WTC11 (cell line): ENCODE data around the gene ZNF423. TPM values are rescaled to one million over a fixed set of nuclear protein-coding genes. Genes with fewer than 3 reads are reported as not detected.

Experiments
- ATAC-seq: fragments of 200-7000 bp; cut with Tn5 transposase; 2 replicates; pipeline ENCODE4 v1.10.0; 2021; ENCODE audit warnings: mild to moderate bottlenecking, moderate library complexity
- CTCF ChIA-PET: fragments of 300-600 bp; sonication (Branson Sonifier 250); formaldehyde crosslinking; loops from one replicate; lab custom pipeline; 2021; ENCODE audit warnings: antibody characterized with exemption; lab: Charles Lee
- POLR2A ChIA-PET: fragments of 350-600 bp; sonication (Branson Sonifier 250); formaldehyde crosslinking; loops from one replicate; lab custom pipeline; 2021; ENCODE audit warnings: antibody characterized with exemption; lab: Charles Lee
- DNase-seq: peaks from one replicate; pipeline ENCODE4 v3.0.0; 2021; ENCODE audit warnings: low spot score
- H3K27ac Mint-ChIP-seq: 2 replicates; pipeline ENCODE4 v1.8.0; 2021; ENCODE audit warnings: mixed read lengths
- H3K27me3 Mint-ChIP-seq: 2 replicates; pipeline ENCODE4 v1.8.0; 2021; ENCODE audit warnings: low read depth, mild to moderate bottlenecking, moderate library complexity, mixed read lengths
- H3K36me3 Mint-ChIP-seq: 2 replicates; pipeline ENCODE4 v1.8.0; 2021; ENCODE audit warnings: mixed read lengths
- H3K4me1 Mint-ChIP-seq: 2 replicates; pipeline ENCODE4 v1.8.0; 2022; ENCODE audit warnings: mixed read lengths
- H3K4me3 Mint-ChIP-seq: 2 replicates; pipeline ENCODE4 v1.8.0; 2021; ENCODE audit warnings: mild to moderate bottlenecking, moderate library complexity, mixed read lengths
- H3K9me3 Mint-ChIP-seq: 2 replicates; pipeline ENCODE4 v1.8.0; 2021; ENCODE audit warnings: mixed read lengths
- CREM ChIP-seq: sonication (generic); formaldehyde crosslinking; IDR thresholded peaks from 2 replicates; pipeline ENCODE4 v1.8.1; 2022; ENCODE audit warnings: mild to moderate bottlenecking, missing genetic modification reagents, moderate library complexity
- E2F1 ChIP-seq: sonication (generic); formaldehyde crosslinking; IDR thresholded peaks from 2 replicates; pipeline ENCODE4 v1.8.0; 2022; ENCODE audit warnings: mild to moderate bottlenecking, missing genetic modification reagents
- EMX1 ChIP-seq: fragments of 250-450 bp; sonication (Bioruptor Pico); IDR thresholded peaks from 2 replicates; pipeline ENCODE4 v1.8.0; 2021; ENCODE audit warnings: mild to moderate bottlenecking
- ESRRA ChIP-seq: sonication (generic); formaldehyde crosslinking; IDR thresholded peaks from 2 replicates; pipeline ENCODE4 v1.8.1; 2022; ENCODE audit warnings: mild to moderate bottlenecking, missing genetic modification reagents, borderline replicate concordance
- ETV6 ChIP-seq: sonication (generic); formaldehyde crosslinking; IDR thresholded peaks from 2 replicates; pipeline ENCODE4 v1.8.1; 2022; ENCODE audit warnings: mild to moderate bottlenecking, missing genetic modification reagents
- FOXK1 ChIP-seq: sonication (generic); formaldehyde crosslinking; IDR thresholded peaks from 2 replicates; pipeline ENCODE4 v1.8.0; 2022; ENCODE audit warnings: mild to moderate bottlenecking, moderate library complexity, missing genetic modification reagents
- NFATC4 ChIP-seq: fragments of 250-450 bp; sonication (Bioruptor Pico); IDR thresholded peaks from 2 replicates; pipeline ENCODE4 v1.9.0; 2021; ENCODE audit warnings: mild to moderate bottlenecking
- NFYB ChIP-seq: sonication (generic); formaldehyde crosslinking; conservative IDR thresholded peaks from 2 replicates; pipeline ENCODE4 v1.8.0; 2022; ENCODE audit warnings: low read depth, missing genetic modification reagents
- NR1H2 ChIP-seq: sonication (generic); formaldehyde crosslinking; IDR thresholded peaks from 2 replicates; pipeline ENCODE4 v1.9.0; 2021; ENCODE audit warnings: mild to moderate bottlenecking, moderate library complexity, missing genetic modification reagents
- ZMAT4 ChIP-seq: fragments of 250-450 bp; sonication (Bioruptor Pico); IDR thresholded peaks from 2 replicates; pipeline ENCODE4 v1.9.0; 2021; ENCODE audit warnings: mild to moderate bottlenecking
- ZNF317 ChIP-seq: sonication (generic); formaldehyde crosslinking; IDR thresholded peaks from 2 replicates; pipeline ENCODE4 v1.8.1; 2023; ENCODE audit warnings: low read depth, mild to moderate bottlenecking, moderate library complexity, missing genetic modification reagents, borderline replicate concordance
- ZNF396 ChIP-seq: fragments of 250-450 bp; sonication (Bioruptor Pico); IDR thresholded peaks from 2 replicates; pipeline ENCODE4 v1.8.0; 2021; ENCODE audit warnings: mild to moderate bottlenecking, moderate library complexity, borderline replicate concordance
- total RNA-seq: library from RNA; stranded (reverse); gene quantifications from 3 replicates; pipeline ENCODE4 v1.2.3, GENCODE V29; 2021
- TF ChIP-seq, protein P1 (sequence below): sonication (generic); formaldehyde crosslinking; IDR thresholded peaks from 2 replicates; pipeline ENCODE4 v1.8.0; 2022; ENCODE audit warnings: missing genetic modification reagents
- TF ChIP-seq, protein P2 (sequence below): sonication (generic); formaldehyde crosslinking; conservative IDR thresholded peaks from 2 replicates; pipeline ENCODE4 v1.8.1; 2022; ENCODE audit warnings: mild to moderate bottlenecking, missing genetic modification reagents
- TF ChIP-seq, protein P3 (sequence below): sonication (generic); formaldehyde crosslinking; IDR thresholded peaks from 2 replicates; pipeline ENCODE4 v1.8.0; 2022; ENCODE audit warnings: mild to moderate bottlenecking, missing genetic modification reagents
- TF ChIP-seq, protein P4 (sequence below): sonication (generic); formaldehyde crosslinking; IDR thresholded peaks from 2 replicates; pipeline ENCODE4 v1.8.1; 2022; ENCODE audit warnings: mild to moderate bottlenecking, missing genetic modification reagents, moderate library complexity, borderline replicate concordance
- TF ChIP-seq, protein P5 (sequence below): sonication (generic); formaldehyde crosslinking; IDR thresholded peaks from 2 replicates; pipeline ENCODE4 v1.8.0; 2023; ENCODE audit warnings: missing genetic modification reagents, mild to moderate bottlenecking, borderline replicate concordance
- TF ChIP-seq, protein P6 (sequence below): sonication (generic); formaldehyde crosslinking; IDR thresholded peaks from 2 replicates; pipeline ENCODE4 v1.8.1; 2023; ENCODE audit warnings: mild to moderate bottlenecking, missing genetic modification reagents

The ZNF423 gene
- total RNA-seq, 1 experiment from 2014 or later: 38.8 TPM

DNA sequence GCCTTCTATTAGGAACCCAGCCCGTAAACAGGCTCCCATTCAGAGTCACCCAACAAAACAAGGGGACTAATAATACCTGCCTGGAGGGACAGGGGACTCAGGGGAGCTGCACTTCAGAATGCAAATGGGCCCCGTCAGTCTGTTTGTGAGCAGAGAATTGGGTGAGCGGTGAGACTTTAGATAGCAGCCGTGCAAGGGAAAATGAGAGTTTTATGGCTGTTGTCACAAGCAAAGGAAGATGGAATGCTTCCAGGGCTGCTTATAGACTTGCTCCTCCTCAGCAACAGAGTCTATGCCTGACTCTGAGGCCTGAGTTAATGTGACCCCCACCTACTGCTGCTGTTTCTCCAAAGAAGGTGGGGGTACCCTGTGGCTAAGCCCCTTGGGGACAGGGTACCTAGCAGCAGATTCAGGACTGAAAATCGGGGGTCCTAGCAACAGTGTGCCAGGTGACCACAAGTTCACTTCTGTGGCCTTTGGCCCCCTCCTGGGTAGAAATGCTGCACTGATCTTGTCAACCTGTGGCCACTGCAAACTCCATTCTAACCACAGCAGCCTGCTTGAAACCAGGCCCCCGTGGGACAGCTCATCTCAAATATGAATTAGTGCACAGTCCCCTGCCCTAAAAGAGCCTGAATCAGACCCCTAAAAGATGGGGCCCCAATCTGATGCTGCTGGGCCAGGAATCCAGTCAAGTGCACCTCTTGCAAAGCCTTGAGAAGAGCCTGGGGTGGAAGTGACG lies 355.9 kb downstream of the ZNF423 start:
- TF ChIP-seq ZNF317 (CRISPR knock-in tag): no peak
- TF ChIP-seq, protein P1, sequence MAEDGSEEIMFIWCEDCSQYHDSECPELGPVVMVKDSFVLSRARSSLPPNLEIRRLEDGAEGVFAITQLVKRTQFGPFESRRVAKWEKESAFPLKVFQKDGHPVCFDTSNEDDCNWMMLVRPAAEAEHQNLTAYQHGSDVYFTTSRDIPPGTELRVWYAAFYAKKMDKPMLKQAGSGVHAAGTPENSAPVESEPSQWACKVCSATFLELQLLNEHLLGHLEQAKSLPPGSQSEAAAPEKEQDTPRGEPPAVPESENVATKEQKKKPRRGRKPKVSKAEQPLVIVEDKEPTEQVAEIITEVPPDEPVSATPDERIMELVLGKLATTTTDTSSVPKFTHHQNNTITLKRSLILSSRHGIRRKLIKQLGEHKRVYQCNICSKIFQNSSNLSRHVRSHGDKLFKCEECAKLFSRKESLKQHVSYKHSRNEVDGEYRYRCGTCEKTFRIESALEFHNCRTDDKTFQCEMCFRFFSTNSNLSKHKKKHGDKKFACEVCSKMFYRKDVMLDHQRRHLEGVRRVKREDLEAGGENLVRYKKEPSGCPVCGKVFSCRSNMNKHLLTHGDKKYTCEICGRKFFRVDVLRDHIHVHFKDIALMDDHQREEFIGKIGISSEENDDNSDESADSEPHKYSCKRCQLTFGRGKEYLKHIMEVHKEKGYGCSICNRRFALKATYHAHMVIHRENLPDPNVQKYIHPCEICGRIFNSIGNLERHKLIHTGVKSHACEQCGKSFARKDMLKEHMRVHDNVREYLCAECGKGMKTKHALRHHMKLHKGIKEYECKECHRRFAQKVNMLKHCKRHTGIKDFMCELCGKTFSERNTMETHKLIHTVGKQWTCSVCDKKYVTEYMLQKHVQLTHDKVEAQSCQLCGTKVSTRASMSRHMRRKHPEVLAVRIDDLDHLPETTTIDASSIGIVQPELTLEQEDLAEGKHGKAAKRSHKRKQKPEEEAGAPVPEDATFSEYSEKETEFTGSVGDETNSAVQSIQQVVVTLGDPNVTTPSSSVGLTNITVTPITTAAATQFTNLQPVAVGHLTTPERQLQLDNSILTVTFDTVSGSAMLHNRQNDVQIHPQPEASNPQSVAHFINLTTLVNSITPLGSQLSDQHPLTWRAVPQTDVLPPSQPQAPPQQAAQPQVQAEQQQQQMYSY (CRISPR knock-in tag): no peak
- TF ChIP-seq FOXK1 (CRISPR knock-in tag): no peak
- no peak for TF ChIP-seq CREM (CRISPR knock-in tag)
- no peak for TF ChIP-seq ETV6 (CRISPR knock-in tag)
- no peak for TF ChIP-seq E2F1
- TF ChIP-seq, protein P2, sequence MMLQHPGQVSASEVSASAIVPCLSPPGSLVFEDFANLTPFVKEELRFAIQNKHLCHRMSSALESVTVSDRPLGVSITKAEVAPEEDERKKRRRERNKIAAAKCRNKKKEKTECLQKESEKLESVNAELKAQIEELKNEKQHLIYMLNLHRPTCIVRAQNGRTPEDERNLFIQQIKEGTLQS: no peak
- TF ChIP-seq ESRRA (CRISPR knock-in tag): no peak
- TF ChIP-seq ZNF396: no peak
- TF ChIP-seq, protein P3, sequence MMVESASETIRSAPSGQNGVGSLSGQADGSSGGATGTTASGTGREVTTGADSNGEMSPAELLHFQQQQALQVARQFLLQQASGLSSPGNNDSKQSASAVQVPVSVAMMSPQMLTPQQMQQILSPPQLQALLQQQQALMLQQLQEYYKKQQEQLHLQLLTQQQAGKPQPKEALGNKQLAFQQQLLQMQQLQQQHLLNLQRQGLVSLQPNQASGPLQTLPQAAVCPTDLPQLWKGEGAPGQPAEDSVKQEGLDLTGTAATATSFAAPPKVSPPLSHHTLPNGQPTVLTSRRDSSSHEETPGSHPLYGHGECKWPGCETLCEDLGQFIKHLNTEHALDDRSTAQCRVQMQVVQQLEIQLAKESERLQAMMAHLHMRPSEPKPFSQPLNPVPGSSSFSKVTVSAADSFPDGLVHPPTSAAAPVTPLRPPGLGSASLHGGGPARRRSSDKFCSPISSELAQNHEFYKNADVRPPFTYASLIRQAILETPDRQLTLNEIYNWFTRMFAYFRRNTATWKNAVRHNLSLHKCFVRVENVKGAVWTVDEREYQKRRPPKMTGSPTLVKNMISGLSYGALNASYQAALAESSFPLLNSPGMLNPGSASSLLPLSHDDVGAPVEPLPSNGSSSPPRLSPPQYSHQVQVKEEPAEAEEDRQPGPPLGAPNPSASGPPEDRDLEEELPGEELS (CRISPR knock-in tag): no peak
- TF ChIP-seq ZMAT4 (CRISPR knock-in tag): no peak
- TF ChIP-seq, protein P4, sequence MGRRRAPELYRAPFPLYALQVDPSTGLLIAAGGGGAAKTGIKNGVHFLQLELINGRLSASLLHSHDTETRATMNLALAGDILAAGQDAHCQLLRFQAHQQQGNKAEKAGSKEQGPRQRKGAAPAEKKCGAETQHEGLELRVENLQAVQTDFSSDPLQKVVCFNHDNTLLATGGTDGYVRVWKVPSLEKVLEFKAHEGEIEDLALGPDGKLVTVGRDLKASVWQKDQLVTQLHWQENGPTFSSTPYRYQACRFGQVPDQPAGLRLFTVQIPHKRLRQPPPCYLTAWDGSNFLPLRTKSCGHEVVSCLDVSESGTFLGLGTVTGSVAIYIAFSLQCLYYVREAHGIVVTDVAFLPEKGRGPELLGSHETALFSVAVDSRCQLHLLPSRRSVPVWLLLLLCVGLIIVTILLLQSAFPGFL (CRISPR knock-in tag): no peak
- no peak for TF ChIP-seq NFYB
- TF ChIP-seq NFATC4 (CRISPR knock-in tag): no peak
- TF ChIP-seq NR1H2 (CRISPR knock-in tag): no peak
- Mint-ChIP-seq H3K9me3 (no peaks in the 10 kb centered on the region), H3K27me3 (no peaks in the 10 kb centered on the region), H3K4me3 (no peak overlapping the region), H3K27ac (no peak overlapping the region), H3K4me1 (no peaks in the 10 kb centered on the region), H3K36me3 (no peaks in the 10 kb centered on the region)
- no peak for DNase-seq
- ATAC-seq: no peak
- ChIA-PET CTCF (interaction anchor here (1.0 kb wide), 1 partner anchor 8 kb away, joined by 3 read pairs; no protein-coding TSS in a partner anchor), POLR2A (no interaction called here)

- no peaks in the 10 kb centered on the region for H3K27me3 Mint-ChIP-seq
- no peak for TF ChIP-seq EMX1 (CRISPR knock-in tag)
- TF ChIP-seq, protein P5, sequence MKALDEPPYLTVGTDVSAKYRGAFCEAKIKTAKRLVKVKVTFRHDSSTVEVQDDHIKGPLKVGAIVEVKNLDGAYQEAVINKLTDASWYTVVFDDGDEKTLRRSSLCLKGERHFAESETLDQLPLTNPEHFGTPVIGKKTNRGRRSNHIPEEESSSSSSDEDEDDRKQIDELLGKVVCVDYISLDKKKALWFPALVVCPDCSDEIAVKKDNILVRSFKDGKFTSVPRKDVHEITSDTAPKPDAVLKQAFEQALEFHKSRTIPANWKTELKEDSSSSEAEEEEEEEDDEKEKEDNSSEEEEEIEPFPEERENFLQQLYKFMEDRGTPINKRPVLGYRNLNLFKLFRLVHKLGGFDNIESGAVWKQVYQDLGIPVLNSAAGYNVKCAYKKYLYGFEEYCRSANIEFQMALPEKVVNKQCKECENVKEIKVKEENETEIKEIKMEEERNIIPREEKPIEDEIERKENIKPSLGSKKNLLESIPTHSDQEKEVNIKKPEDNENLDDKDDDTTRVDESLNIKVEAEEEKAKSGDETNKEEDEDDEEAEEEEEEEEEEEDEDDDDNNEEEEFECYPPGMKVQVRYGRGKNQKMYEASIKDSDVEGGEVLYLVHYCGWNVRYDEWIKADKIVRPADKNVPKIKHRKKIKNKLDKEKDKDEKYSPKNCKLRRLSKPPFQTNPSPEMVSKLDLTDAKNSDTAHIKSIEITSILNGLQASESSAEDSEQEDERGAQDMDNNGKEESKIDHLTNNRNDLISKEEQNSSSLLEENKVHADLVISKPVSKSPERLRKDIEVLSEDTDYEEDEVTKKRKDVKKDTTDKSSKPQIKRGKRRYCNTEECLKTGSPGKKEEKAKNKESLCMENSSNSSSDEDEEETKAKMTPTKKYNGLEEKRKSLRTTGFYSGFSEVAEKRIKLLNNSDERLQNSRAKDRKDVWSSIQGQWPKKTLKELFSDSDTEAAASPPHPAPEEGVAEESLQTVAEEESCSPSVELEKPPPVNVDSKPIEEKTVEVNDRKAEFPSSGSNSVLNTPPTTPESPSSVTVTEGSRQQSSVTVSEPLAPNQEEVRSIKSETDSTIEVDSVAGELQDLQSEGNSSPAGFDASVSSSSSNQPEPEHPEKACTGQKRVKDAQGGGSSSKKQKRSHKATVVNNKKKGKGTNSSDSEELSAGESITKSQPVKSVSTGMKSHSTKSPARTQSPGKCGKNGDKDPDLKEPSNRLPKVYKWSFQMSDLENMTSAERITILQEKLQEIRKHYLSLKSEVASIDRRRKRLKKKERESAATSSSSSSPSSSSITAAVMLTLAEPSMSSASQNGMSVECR (CRISPR knock-in tag): no peak
- TF ChIP-seq, protein P6, sequence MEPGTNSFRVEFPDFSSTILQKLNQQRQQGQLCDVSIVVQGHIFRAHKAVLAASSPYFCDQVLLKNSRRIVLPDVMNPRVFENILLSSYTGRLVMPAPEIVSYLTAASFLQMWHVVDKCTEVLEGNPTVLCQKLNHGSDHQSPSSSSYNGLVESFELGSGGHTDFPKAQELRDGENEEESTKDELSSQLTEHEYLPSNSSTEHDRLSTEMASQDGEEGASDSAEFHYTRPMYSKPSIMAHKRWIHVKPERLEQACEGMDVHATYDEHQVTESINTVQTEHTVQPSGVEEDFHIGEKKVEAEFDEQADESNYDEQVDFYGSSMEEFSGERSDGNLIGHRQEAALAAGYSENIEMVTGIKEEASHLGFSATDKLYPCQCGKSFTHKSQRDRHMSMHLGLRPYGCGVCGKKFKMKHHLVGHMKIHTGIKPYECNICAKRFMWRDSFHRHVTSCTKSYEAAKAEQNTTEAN (CRISPR knock-in tag): no peak
- H3K27ac Mint-ChIP-seq: no peak overlapping the region
- H3K36me3 Mint-ChIP-seq: no peaks in the 10 kb centered on the region
- POLR2A ChIA-PET: no interaction called here
- H3K4me3 Mint-ChIP-seq: no peak overlapping the region
- CTCF ChIA-PET: interaction anchor here (0.8 to 1.0 kb wide), 2 partner anchors 94 to 458 kb away, joined by 4 read pairs; no protein-coding TSS in a partner anchor
- no peaks in the 10 kb centered on the region for H3K4me1 Mint-ChIP-seq
- DNase-seq (no peak), ATAC-seq (no peak)
- H3K9me3 Mint-ChIP-seq: no peaks in the 10 kb centered on the region
Measured at GRCh38 chr16:49499414-49499785, 356.5 kb downstream of the ZNF423 start.
